Neuronal stem cell (in vitro differentiated cells): ENCODE data around the gene CYP1A1. TPM values are rescaled to one million over a fixed set of nuclear protein-coding genes. Genes with fewer than 3 reads are reported as not detected.

ENCODE experiments used
- DNase-seq: peaks from one replicate; pipeline ENCODE4 v3.0.0-alpha.2; 2013; ENCODE audit warnings: low spot score
- H2AFZ ChIP-seq: one replicate; pipeline ENCODE4 v1.6.1; 2013; ENCODE audit warnings: mild to moderate bottlenecking, low read length, inconsistent platforms
- H2AK5ac ChIP-seq: 2 replicates; pipeline ENCODE4 v1.6.1; 2013; ENCODE audit warnings: low read depth, mild to moderate bottlenecking, inconsistent platforms, low read length, moderate library complexity, mixed read lengths
- H2BK120ac ChIP-seq: 2 replicates; pipeline ENCODE4 v1.6.1; 2013; ENCODE audit warnings: low read depth, mild to moderate bottlenecking, inconsistent platforms, low read length, moderate library complexity, mixed read lengths
- H2BK12ac ChIP-seq: one replicate; pipeline ENCODE4 v1.6.1; 2013; ENCODE audit warnings: low read length, inconsistent platforms
- H2BK15ac ChIP-seq: 2 replicates; pipeline ENCODE4 v1.6.1; 2013; ENCODE audit warnings: mild to moderate bottlenecking, low read length, inconsistent platforms, mixed read lengths
- H2BK5ac ChIP-seq: one replicate; pipeline ENCODE4 v1.6.1; 2013; ENCODE audit warnings: inconsistent platforms, mild to moderate bottlenecking, low read length, moderate library complexity
- H3K14ac ChIP-seq: one replicate; pipeline ENCODE4 v1.6.1; 2013; ENCODE audit warnings: low read length, inconsistent platforms
- H3K18ac ChIP-seq: 2 replicates; pipeline ENCODE4 v1.6.1; 2013; ENCODE audit warnings: low read length, inconsistent platforms
- H3K23ac ChIP-seq: 2 replicates; pipeline ENCODE4 v1.6.1; 2013; ENCODE audit warnings: low read depth, mild to moderate bottlenecking, mixed read lengths, low read length, inconsistent platforms; ENCODE audit not compliant: poor library complexity
- H3K27ac ChIP-seq: replicated peaks from 3 replicates; pipeline ENCODE4 v1.5.1; 2013; ENCODE audit warnings: low read length, inconsistent platforms
- H3K27me3 ChIP-seq, 3 experiments: 2 replicates each; pipeline ENCODE4 v1.6.1; 2013; ENCODE audit warnings: low read length in 3 of 3, mild to moderate bottlenecking in 2 of 3, inconsistent platforms in 1 of 3, low read depth in 1 of 3, mixed read lengths in 1 of 3, moderate library complexity in 1 of 3; ENCODE audit not compliant: control insufficient read depth in 3 of 3, insufficient read depth in 3 of 3
- H3K36me3 ChIP-seq, 2 donors: replicated peaks in 1 of 2; 2 replicates each; pipeline ENCODE4 v1.6.1; 2013; ENCODE audit warnings: low read length in 2 of 2; ENCODE audit not compliant: control insufficient read depth in 2 of 2, insufficient read depth in 2 of 2
- H3K4ac ChIP-seq: 2 replicates; pipeline ENCODE4 v1.6.1; 2013; ENCODE audit warnings: inconsistent platforms, mild to moderate bottlenecking, low read length, moderate library complexity
- H3K4me1 ChIP-seq, 2 donors: 1 replicate in 1 of 2; 2 replicates in 1 of 2; pipeline ENCODE4 v1.6.1; 2013; ENCODE audit warnings: low read length in 2 of 2, low read depth in 1 of 2; ENCODE audit not compliant: control insufficient read depth in 2 of 2, insufficient read depth in 1 of 2
- H3K4me2 ChIP-seq: one replicate; pipeline ENCODE4 v1.6.1; 2013; ENCODE audit warnings: mild to moderate bottlenecking, low read length, inconsistent platforms; ENCODE audit not compliant: insufficient read depth, poor library complexity, severe bottlenecking
- H3K4me3 ChIP-seq, 2 donors: 2 replicates each; pipeline ENCODE4 v1.5.1; 2013; ENCODE audit warnings: low read length in 2 of 2, mild to moderate bottlenecking in 2 of 2, inconsistent platforms in 1 of 2, moderate library complexity in 1 of 2
- H3K79me1 ChIP-seq: one replicate; pipeline ENCODE4 v1.6.1; 2013; ENCODE audit warnings: low read depth, mild to moderate bottlenecking, inconsistent platforms, low read length, moderate library complexity
- H3K9ac ChIP-seq: one replicate; pipeline ENCODE4 v1.6.1; 2013; ENCODE audit warnings: mild to moderate bottlenecking, low read depth, low read length, inconsistent platforms; ENCODE audit not compliant: poor library complexity
- H3K9me3 ChIP-seq, 2 donors: replicated peaks in 1 of 2; 2 replicates each; pipeline versions ENCODE3 to v1.6.1; 2013; ENCODE audit warnings: low read length in 2 of 2, mild to moderate bottlenecking in 2 of 2, inconsistent platforms in 1 of 2, low read depth in 1 of 2, mixed read lengths in 1 of 2, moderate library complexity in 1 of 2; ENCODE audit not compliant: control insufficient read depth in 2 of 2, insufficient read depth in 1 of 2
- H4K8ac ChIP-seq: one replicate; pipeline ENCODE4 v1.6.1; 2013; ENCODE audit warnings: low read depth, mild to moderate bottlenecking, inconsistent platforms, low read length, moderate library complexity
- H4K91ac ChIP-seq: one replicate; pipeline ENCODE4 v1.6.1; 2013; ENCODE audit warnings: low read length, low read depth, mild to moderate bottlenecking, inconsistent platforms; ENCODE audit not compliant: poor library complexity
- WGBS, 2 donors: extraction: QIAGEN DNeasy Blood & Tissue Kit; methylation state at CpG; one replicate each; pipeline ENCODE4 v1.1.7; 2013; ENCODE audit warnings: missing lambda C conversion rate in 2 of 2, mixed read lengths in 1 of 2; ENCODE audit not compliant: insufficient read length in 2 of 2, insufficient replicate concordance in 1 of 2; ENCODE audit errors: extremely low coverage in 2 of 2; 5-methylcytosine and 5-hydroxymethylcytosine counted together
- polyA plus RNA-seq, 2 experiments: library from polyadenylated mRNA; stranded (reverse); fragments of 200-250 nt; gene quantifications; one replicate each; pipeline ENCODE4 v1.2.3, GENCODE V29; 2013

CYP1A1 gene
- polyA plus RNA-seq (2013, experiment 1 of 2) = 0.56 TPM
- 0.33 TPM for polyA plus RNA-seq (2013, experiment 2 of 2)

GRCh38 chr15:74725225-74725774 is at the start of gene CYP1A1:
Gene CYP1A1, minus strand, starts transcription at chr15:74725528. Its CDS starts 2,431 bp downstream, at chr15:74723097.
- peak within 1 kb of the TSS; percentile 49 to 77 for H3K4me3 ChIP-seq
- DNase-seq = no peak
- no peak within 1 kb of the TSS for H3K4ac ChIP-seq
- H3K79me1 ChIP-seq = no peaks in the 10 kb centered on the region
- H2AFZ ChIP-seq = peak within 1 kb of the TSS; percentile 93
- H3K36me3 ChIP-seq = no peaks in the 10 kb centered on the region
- H4K8ac ChIP-seq = no peak within 1 kb of the TSS
- H3K18ac ChIP-seq = peak within 1 kb of the TSS; percentile 86
- no peak within 1 kb of the TSS for H4K91ac ChIP-seq
- H3K4me1 ChIP-seq = peaks cover 2 to 11% of the 10 kb centered on the region in 2 donors
- peaks cover 8 to 9% of the 10 kb centered on the region in 2 donors for H3K9me3 ChIP-seq
- no peak within 1 kb of the TSS for H2BK5ac ChIP-seq
- no peak within 1 kb of the TSS for H3K14ac ChIP-seq
- H2BK12ac ChIP-seq = no peak within 1 kb of the TSS
- no peak within 1 kb of the TSS for H3K23ac ChIP-seq
- no peak within 1 kb of the TSS for H2BK120ac ChIP-seq
- no peak within 1 kb of the TSS for H2AK5ac ChIP-seq
- H3K27me3 ChIP-seq = peaks cover 0 to 11% (median 8%) of the 10 kb centered on the region in 3 experiments
- peak within 1 kb of the TSS; percentile 56 for H3K27ac ChIP-seq
- no CpG with 5 or more reads among the region's 10 CpGs for WGBS, 2 donors
- peak within 1 kb of the TSS; percentile 84 for H2BK15ac ChIP-seq
- H3K4me2 ChIP-seq = peak within 1 kb of the TSS; percentile 92
- peak within 1 kb of the TSS; percentile 67 for H3K9ac ChIP-seq

- peaks cover 0 to 10% (median 3%) of the 10 kb centered on the region in 3 experiments for H3K27me3 ChIP-seq
- H3K4me1 ChIP-seq = peaks cover 24 to 31% of the 10 kb centered on the region in 2 donors
- no peak overlapping the region for H3K4ac ChIP-seq
- H3K36me3 ChIP-seq = no peaks in the 10 kb centered on the region
- no peaks in the 10 kb centered on the region for H3K79me1 ChIP-seq
- H2AFZ ChIP-seq = peak overlapping the region; percentile 25
- H3K14ac ChIP-seq = no peak overlapping the region
- no peak overlapping the region for H3K18ac ChIP-seq
- no peak overlapping the region for H4K8ac ChIP-seq
- H3K27ac ChIP-seq = no peak overlapping the region
- no peak overlapping the region for H2BK120ac ChIP-seq
- no peak overlapping the region for H2AK5ac ChIP-seq
- H3K23ac ChIP-seq = no peak overlapping the region
- H3K4me2 ChIP-seq = no peak overlapping the region
- H3K4me3 ChIP-seq = no peak overlapping the region
- H2BK12ac ChIP-seq = no peak overlapping the region
- H4K91ac ChIP-seq = no peak overlapping the region
- H3K9me3 ChIP-seq = peaks cover 0 to 2% of the 10 kb centered on the region in 2 donors
- no peak overlapping the region for H2BK15ac ChIP-seq
- H2BK5ac ChIP-seq = no peak overlapping the region
- no peak for DNase-seq
- WGBS, 2 donors = no CpG with 5 or more reads among the region's 5 CpGs
- no peak overlapping the region for H3K9ac ChIP-seq
Observed at GRCh38 chr15:74773731-74774252, 48.5 kb upstream of the CYP1A1 start.

- peaks cover 26 to 31% of the 10 kb centered on the region in 2 donors for H3K4me1 ChIP-seq
- no peak overlapping the region for H3K4ac ChIP-seq
- H3K79me1 ChIP-seq = no peaks in the 10 kb centered on the region
- H3K4me2 ChIP-seq = no peak overlapping the region
- no peak overlapping the region for H3K14ac ChIP-seq
- H2BK120ac ChIP-seq = no peak overlapping the region
- H2BK12ac ChIP-seq = no peak overlapping the region
- H3K27ac ChIP-seq = no peak overlapping the region
- peak overlapping the region; percentile 25 for H2AFZ ChIP-seq
- no peaks in the 10 kb centered on the region for H3K36me3 ChIP-seq
- no peak overlapping the region for H4K91ac ChIP-seq
- no peak overlapping the region for H2BK15ac ChIP-seq
- no CpG with 5 or more reads among the region's 5 CpGs for WGBS, 2 donors
- no peak overlapping the region for H2AK5ac ChIP-seq
- no peak overlapping the region for H3K23ac ChIP-seq
- no peak for DNase-seq
- H3K4me3 ChIP-seq = no peak overlapping the region
- H3K18ac ChIP-seq = no peak overlapping the region
- no peak overlapping the region for H4K8ac ChIP-seq
- H3K27me3 ChIP-seq = peaks cover 0 to 10% (median 3%) of the 10 kb centered on the region in 3 experiments
- H3K9me3 ChIP-seq = peaks cover 0 to 2% of the 10 kb centered on the region in 2 donors
- no peak overlapping the region for H3K9ac ChIP-seq
- H2BK5ac ChIP-seq = no peak overlapping the region
Observed at GRCh38 chr15:74773329-74773728, 48.0 kb upstream of the CYP1A1 start.

GRCh38 chr15:74770211-74770903 is 45.0 kb upstream of the CYP1A1 start:
- H3K4me1 ChIP-seq = peaks cover 17 to 21% of the 10 kb centered on the region in 2 donors
- H2BK5ac ChIP-seq = no peak overlapping the region
- no peak overlapping the region for H2BK120ac ChIP-seq
- no peak for DNase-seq
- no peak overlapping the region for H2BK12ac ChIP-seq
- H3K4ac ChIP-seq = no peak overlapping the region
- no peak overlapping the region for H3K9ac ChIP-seq
- H3K9me3 ChIP-seq = peaks cover 0 to 2% of the 10 kb centered on the region in 2 donors
- H3K23ac ChIP-seq = no peak overlapping the region
- no peak overlapping the region for H3K18ac ChIP-seq
- no peak overlapping the region for H2AK5ac ChIP-seq
- no peak overlapping the region for H3K4me3 ChIP-seq
- H2AFZ ChIP-seq = peak overlapping the region; percentile 69
- no CpG with 5 or more reads among the region's 4 CpGs for WGBS, 2 donors
- no peak overlapping the region for H3K14ac ChIP-seq
- H4K8ac ChIP-seq = no peak overlapping the region
- H3K27ac ChIP-seq = no peak overlapping the region
- H4K91ac ChIP-seq = no peak overlapping the region
- H3K36me3 ChIP-seq = no peaks in the 10 kb centered on the region
- H3K79me1 ChIP-seq = no peaks in the 10 kb centered on the region
- peaks cover 0 to 10% (median 3%) of the 10 kb centered on the region in 3 experiments for H3K27me3 ChIP-seq
- H2BK15ac ChIP-seq = no peak overlapping the region
- no peak overlapping the region for H3K4me2 ChIP-seq
